GM18868 (cell line): ENCODE measurements around the gene AGMO.

Source experiments
- ATAC-seq: cut with Tn5 transposase; IDR thresholded peaks from one replicate; pipeline ENCODE4 v1.9.1; 2021; ENCODE audit warnings: mild to moderate bottlenecking, moderate library complexity; ENCODE audit not compliant: unreplicated experiment

AGMO gene

GRCh38 chr7:15248514-15248913, 313.3 kb downstream of the AGMO start:
- no peak for ATAC-seq

- ATAC-seq: no peak
These were observed 316.0 kb downstream of the AGMO start for GRCh38 chr7:15245831-15246230.

- ATAC-seq: no peak
These were observed 322.0 kb downstream of the AGMO start for GRCh38 chr7:15239801-15240200.

- no peak for ATAC-seq
These were observed 324.9 kb downstream of the AGMO start for GRCh38 chr7:15236952-15237351.

- ATAC-seq: no peak
These were observed 327.4 kb downstream of the AGMO start for GRCh38 chr7:15234431-15234830.

GRCh38 chr7:15228831-15229230, 333.0 kb downstream of the AGMO start:
- no peak for ATAC-seq

- no peak for ATAC-seq
These were observed 335.8 kb downstream of the AGMO start for GRCh38 chr7:15225981-15226380.

GRCh38 chr7:15219758-15220157, 342.1 kb downstream of the AGMO start:
- ATAC-seq: no peak

GRCh38 chr7:15218261-15218660, 343.6 kb downstream of the AGMO start:
- ATAC-seq: no peak

- no peak for ATAC-seq
These were observed 346.2 kb downstream of the AGMO start for GRCh38 chr7:15215616-15216015.

GRCh38 chr7:15214976-15215375, 346.8 kb downstream of the AGMO start:
- ATAC-seq: no peak

- no peak for ATAC-seq
These were observed 348.7 kb downstream of the AGMO start for GRCh38 chr7:15213093-15213492.

GRCh38 chr7:15209429-15209828, 352.4 kb downstream of the AGMO start:
- no peak for ATAC-seq

GRCh38 chr7:15204421-15204820, 357.4 kb downstream of the AGMO start:
- ATAC-seq: no peak

GRCh38 chr7:15199482-15199881, 362.3 kb downstream of the AGMO start:
- ATAC-seq: no peak

GRCh38 chr7:15197042-15197977, 364.5 kb downstream of the AGMO start:
- no peak for ATAC-seq

GRCh38 chr7:15178065-15178464, 383.8 kb downstream of the AGMO start:
- no peak for ATAC-seq

- no peak for ATAC-seq
These were observed 385.7 kb downstream of the AGMO start for GRCh38 chr7:15176089-15176488.

GRCh38 chr7:15175152-15175551, 386.7 kb downstream of the AGMO start:
- ATAC-seq: no peak

- no peak for ATAC-seq
These were observed 387.3 kb downstream of the AGMO start for GRCh38 chr7:15174485-15174884.

GRCh38 chr7:15168489-15168888, 393.3 kb downstream of the AGMO start:
- ATAC-seq: no peak

- ATAC-seq: no peak
These were observed 393.9 kb downstream of the AGMO start for GRCh38 chr7:15167912-15168311.

GRCh38 chr7:15166620-15167019, 395.2 kb downstream of the AGMO start:
- ATAC-seq: no peak
